ENCODE measurements around the gene CCND3.
A peak's percentile ranks its signal among the peaks of the same experiment; 100 is the strongest.

The CCND3 gene

GRCh38 chr6:41941280-41942066 lies at the start of gene CCND3:
Gene CCND3 (minus strand): TSS chr6:41941808. CDS start chr6:41941649, 159 bp downstream.
- peak; percentile 81 to 87 for DNase-seq

DNA sequence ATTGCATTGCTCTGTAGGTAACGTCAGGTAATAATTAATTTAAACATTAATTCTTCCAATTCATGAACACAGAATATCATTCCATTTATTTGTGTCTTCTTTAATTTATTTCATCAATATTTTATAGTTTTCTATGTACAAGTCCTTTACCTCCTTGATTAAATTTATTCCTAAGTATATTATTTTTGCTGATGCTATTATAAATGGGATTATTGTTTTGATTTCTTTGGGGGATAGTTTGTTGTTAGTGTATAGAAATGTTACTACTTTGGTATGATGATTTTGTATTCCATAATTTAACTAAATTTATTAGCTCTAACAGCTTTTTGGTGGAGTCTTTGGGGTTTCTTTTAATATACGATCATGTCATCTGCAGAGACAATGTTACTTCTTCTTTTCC lies 44.7 kb upstream of the CCND3 start:
- DNase-seq: no peak

GRCh38 chr6:41984623-41985022 lies 43.0 kb upstream of the CCND3 start:
- DNase-seq: no peak

DNA sequence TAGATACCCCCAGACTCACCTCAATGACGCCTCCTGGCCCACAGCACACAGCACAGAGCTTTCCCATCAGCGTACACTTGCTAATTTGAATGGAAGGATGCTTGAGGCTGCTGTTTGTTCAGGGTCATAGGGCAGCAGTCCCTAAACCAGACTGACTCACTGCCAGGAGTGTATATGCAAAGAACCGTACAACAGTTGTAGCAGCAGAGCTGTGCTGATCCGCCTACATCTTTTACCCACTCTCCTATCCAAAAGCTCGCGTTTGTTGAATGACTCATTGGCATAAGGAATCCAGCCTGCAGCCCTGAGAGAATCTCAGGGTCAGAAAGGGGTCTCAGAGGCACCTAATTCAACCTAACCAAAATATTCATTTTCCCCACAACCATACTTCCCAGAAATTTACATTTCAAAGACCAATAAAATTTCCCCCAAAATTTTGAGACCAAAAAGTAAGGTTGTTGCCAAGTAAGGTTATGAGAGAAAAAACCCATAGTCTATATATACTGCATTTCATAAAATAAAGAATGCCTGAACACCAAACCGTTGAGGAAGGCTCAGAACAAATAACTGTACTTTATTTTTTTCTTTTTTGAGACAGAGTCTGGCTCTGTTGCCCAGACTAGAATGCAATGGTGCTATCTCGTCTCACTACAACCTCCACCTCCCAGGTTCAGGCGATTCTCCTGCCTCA lies 35.3 kb upstream of the CCND3 start:
- no peak for DNase-seq

- DNase-seq: no peak
Measured at GRCh38 chr6:41975276-41975675, 33.7 kb upstream of the CCND3 start.

DNA sequence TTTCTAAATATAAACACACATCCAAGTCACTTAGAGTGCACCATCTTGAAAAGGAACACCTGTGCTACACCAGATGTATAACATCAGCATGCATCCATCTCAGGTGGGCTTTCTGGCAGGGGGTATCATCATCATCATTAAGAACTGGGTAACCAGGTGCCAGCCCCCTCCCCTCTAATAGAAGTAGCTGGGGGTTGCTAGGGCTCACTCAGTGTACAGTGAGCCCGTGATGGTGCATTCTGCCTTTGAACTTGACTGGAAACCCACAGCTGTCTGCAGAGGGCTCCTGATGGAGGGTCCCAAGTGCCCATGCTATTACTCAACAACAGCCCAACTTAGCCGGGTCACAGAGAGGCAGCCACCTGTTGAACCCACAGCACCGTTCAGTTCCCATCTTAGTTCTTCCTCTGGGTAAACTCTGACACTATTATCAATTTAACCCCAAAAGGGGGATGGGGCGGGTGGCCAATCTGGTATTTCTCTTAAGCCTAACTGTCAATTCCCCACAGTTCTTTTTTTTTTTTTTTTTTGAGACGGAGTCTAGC lies 32.7 kb upstream of the CCND3 start:
- DNase-seq: no peak

GRCh38 chr6:41972826-41973225 lies 31.2 kb upstream of the CCND3 start:
- DNase-seq: no peak

GRCh38 chr6:41970436-41970846 lies 28.8 kb upstream of the CCND3 start:
- peak; percentile 13 to 60 for DNase-seq

GRCh38 chr6:41967312-41968287 lies 26.0 kb upstream of the CCND3 start:
- no peak for DNase-seq

GRCh38 chr6:41966961-41967311 lies 25.3 kb upstream of the CCND3 start:
- no peak for DNase-seq

DNA sequence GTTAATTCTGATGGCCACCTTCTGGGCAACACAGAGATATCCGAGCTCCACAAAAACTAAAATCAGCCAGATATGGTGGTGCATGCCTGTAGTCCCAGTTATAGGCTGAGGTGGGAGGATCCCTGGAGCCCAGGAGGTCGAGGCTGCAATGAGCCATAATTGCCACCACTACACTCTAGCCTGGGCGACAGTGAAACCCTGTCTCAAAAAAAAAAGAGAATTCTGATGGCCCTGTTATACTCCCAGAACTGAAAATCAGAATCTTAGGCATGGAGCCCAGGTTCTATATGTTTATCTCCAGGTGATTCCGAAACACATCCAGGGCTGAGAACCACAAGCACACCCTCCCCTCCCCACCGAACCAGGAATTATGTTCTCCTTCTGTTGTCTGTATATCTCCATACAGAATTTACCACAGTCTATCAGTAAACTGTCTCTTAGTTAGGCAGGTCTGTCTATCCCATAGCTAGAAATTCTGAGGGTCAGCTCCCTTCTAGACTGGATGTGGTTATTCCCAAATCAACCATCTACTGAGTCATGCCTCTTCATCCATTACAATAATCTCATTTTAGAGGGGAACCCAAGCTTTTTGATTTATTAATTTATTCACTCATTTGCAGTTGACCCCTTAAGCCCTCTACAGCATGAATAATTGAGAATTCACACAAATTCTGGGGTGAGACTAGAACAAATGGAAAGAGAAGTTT lies 24.8 kb upstream of the CCND3 start:
- no peak for DNase-seq

- DNase-seq: no peak
Measured at GRCh38 chr6:41965429-41966213, 24.0 kb upstream of the CCND3 start.

- no peak for DNase-seq
Measured at GRCh38 chr6:41964201-41964887, 22.7 kb upstream of the CCND3 start.

- DNase-seq: no peak
Measured at GRCh38 chr6:41963371-41963770, 21.8 kb upstream of the CCND3 start.

DNA sequence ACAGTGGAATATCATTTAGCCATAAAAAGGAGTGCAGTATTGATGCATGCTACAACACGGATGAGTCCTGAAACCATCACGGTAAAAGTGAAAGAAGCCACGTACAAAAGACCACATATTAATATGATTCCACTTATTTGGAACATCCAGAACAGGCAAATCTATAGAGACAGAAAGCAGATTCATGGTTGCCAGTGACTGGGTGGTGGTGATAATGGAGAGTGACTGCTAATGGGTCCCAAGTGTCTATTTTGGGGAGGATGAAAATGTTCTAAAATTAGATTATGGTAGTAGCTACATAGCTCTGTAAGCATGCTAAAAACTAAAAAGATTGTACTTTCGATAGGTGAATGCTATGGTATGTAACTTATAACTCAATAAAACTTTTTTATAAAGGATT lies 18.4 kb upstream of the CCND3 start:
- DNase-seq: no peak

DNA sequence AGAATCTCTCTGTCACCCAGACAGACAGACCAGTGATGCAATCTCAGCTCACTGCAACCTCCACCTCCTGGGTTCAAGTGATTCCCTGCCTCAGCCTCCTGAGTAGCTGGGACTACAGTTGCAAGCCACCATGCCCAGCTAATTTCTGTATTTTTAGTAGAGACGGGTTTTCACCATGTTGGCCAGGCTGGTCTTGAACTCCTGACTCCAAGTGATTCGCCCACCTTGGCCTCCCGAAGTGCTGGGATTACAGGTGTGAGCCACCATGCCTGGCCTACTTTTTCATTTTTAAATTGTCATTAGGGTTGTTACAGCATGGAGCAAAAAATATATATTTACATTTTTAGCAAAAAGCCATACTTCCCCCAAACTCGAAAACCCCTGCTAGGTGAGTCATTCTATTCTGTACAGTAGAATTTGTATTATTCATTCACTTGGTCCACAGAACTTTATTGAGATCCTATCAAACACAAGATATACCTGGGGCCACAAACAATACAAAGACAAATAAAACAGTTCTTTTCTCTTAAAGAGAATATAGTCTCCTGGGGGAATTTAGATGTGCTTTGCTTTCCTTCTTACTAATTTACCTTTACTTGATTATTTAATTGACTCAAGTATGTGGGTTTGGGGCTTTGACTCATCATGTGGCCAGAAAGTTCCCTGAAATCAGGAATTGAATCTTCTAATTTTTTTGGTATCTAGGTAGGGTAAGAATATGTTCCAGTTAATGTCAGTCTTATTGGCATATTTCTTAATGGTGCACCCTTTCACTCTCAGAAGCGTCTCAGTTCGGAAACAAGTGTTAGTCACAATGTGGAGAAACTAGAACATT lies 16.6 kb upstream of the CCND3 start:
- no peak for DNase-seq

DNA sequence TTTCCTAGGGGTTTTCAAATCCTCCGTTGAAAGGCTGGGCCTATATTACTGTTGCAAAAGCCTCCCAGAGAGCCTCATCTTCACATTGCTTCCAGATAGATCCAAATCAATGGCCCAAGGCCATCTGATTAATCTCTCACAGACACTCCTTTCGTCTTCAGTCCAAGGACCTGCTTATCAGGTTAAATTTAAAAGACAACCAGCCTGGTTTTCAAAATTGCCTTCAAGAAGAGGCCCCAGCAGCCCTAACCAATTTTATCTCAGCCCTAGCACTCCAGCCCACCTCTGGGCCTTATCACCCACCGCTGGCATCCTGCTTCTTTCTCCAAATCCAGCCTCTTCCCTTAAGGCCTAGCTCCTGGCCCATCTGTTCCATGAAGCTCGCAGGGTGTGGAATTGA lies 15.5 kb upstream of the CCND3 start:
- DNase-seq: no peak

- no peak for DNase-seq
Measured at GRCh38 chr6:41955412-41955811, 13.8 kb upstream of the CCND3 start.

DNA sequence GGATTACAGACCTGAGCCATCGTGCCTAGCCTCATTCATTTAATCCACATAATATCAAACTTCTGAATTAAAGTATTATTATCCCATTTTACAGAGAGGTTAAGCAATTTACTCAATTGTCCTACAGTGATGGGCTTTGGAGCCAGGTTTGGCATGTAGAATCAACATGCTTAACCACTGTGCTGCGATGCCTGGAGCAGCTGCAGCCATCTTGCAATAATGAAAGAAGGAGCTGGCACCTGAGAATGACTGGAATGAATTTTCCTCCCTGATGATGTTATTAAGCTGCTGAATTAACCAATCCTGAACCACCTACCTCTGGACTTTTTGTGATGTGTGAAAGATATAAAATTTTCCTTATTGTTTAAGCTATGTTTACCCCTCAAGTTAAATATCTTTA lies 13.1 kb upstream of the CCND3 start:
- DNase-seq: no peak
